Measurements from ENCODE around the gene AGFG2. TPM values are rescaled to one million over a fixed set of nuclear protein-coding genes. Genes with fewer than 3 reads are reported as not detected.

The AGFG2 gene
- total and polyA plus RNA-seq, 2 of the 13 experiments (the other 11 are each of a cell fraction or from before 2014, with no cell fraction given): 125 to 132 TPM

- TF ChIP-seq SOX6 (IDR thresholded peaks at IDR 0.05): no peak
- TF ChIP-seq SOX6 (CRISPR knock-in tag; IDR thresholded peaks at IDR 0.05): peak; percentile 89
- TF ChIP-seq ZNF33B (CRISPR knock-in tag; IDR thresholded peaks at IDR 0.05): peak; percentile 21; the same call in 1 of the 2 replicates
- TF ChIP-seq TCF7 (IDR thresholded peaks at IDR 0.05; ENCODE audit: low read depth): no peak; the same call in 1 of the 2 replicates
- peak; percentile 90 for TF ChIP-seq ARID2 (CRISPR knock-in tag; IDR thresholded peaks at IDR 0.05; ENCODE audit: borderline replicate concordance)
- TF ChIP-seq NR3C1 (CRISPR knock-in tag; IDR thresholded peaks at IDR 0.05): no peak
- TF ChIP-seq ZNF775 (CRISPR knock-in tag; IDR thresholded peaks at IDR 0.05; ENCODE audit: borderline replicate concordance): no peak
- no peak for TF ChIP-seq NR1H2 (CRISPR knock-in tag; IDR thresholded peaks at IDR 0.05; ENCODE audit: borderline replicate concordance, low read depth)
- peak; percentile 99 for TF ChIP-seq SMYD3 (CRISPR knock-in tag; IDR thresholded peaks at IDR 0.05)
- peak; percentile 79 for TF ChIP-seq THRA (CRISPR knock-in tag; IDR thresholded peaks at IDR 0.05; ENCODE audit: borderline replicate concordance)
- TF ChIP-seq THYN1 (CRISPR knock-in tag; IDR thresholded peaks at IDR 0.05; ENCODE audit: borderline replicate concordance, low read depth): peak; percentile 67; the same call in 1 of the 2 replicates
- TF ChIP-seq EEA1 (CRISPR knock-in tag; IDR thresholded peaks at IDR 0.05; ENCODE audit: borderline replicate concordance): peak; percentile 92
- peak; percentile 46 for TF ChIP-seq ZNF629 (CRISPR knock-in tag; conservative IDR thresholded peaks at IDR 0.05)
- peak; percentile 12; the same call in 1 of the 2 replicates for TF ChIP-seq ZBTB38 (CRISPR knock-in tag; IDR thresholded peaks at IDR 0.05)
- TF ChIP-seq ZBTB43 (CRISPR knock-in tag; conservative IDR thresholded peaks at IDR 0.05): no peak; the same call in 1 of the 2 replicates
- TF ChIP-seq PHF5A (CRISPR knock-in tag; IDR thresholded peaks at IDR 0.05; ENCODE audit: low read depth, unreplicated experiment): peak; percentile 84
- peak; percentile 49; the same call in 1 of the 2 replicates for TF ChIP-seq ZNF891 (CRISPR knock-in tag; IDR thresholded peaks at IDR 0.05)
- TF ChIP-seq HNF1B (CRISPR knock-in tag; IDR thresholded peaks at IDR 0.05): no peak
- TF ChIP-seq ZC3H4 (CRISPR knock-in tag; IDR thresholded peaks at IDR 0.05; ENCODE audit: borderline replicate concordance): peak; percentile 69
- TF ChIP-seq POLR2AphosphoS2 (IDR thresholded peaks at IDR 0.05; ENCODE audit: low read depth, low read length): 0 out of 2 replicates have a peak, but pooled peaks have one; percentile 50
- no peak; the same call in 1 of the 2 replicates for TF ChIP-seq SIX4 (CRISPR knock-in tag; IDR thresholded peaks at IDR 0.05)
- peak; percentile 17; the same call in 1 of the 2 replicates for TF ChIP-seq MLXIP (CRISPR knock-in tag; IDR thresholded peaks at IDR 0.05; ENCODE audit: borderline replicate concordance)
- peak; percentile 52; the same call in 1 of the 2 replicates for TF ChIP-seq CC2D1A (CRISPR knock-in tag; IDR thresholded peaks at IDR 0.05)
Measured at GRCh38 chr7:100568176-100568895, 29.3 kb downstream of the AGFG2 start (continued).
